Neural cell (in vitro differentiated cells): ENCODE measurements around the gene FGD6. TPM values are rescaled to one million over a fixed set of nuclear protein-coding genes. Genes with fewer than 3 reads are reported as not detected.

Experiments
- H2AFZ ChIP-seq: fragments of 200-600, 300-800 bp; sonication (generic), shearing (Covaris generic); 2 replicates; pipeline ENCODE4 v1.6.0; 2014; ENCODE audit warnings: low read depth, mild to moderate bottlenecking, antibody characterized with exemption, low read length, moderate library complexity
- H3F3A ChIP-seq: fragments of 200-600 bp; shearing (Covaris generic); 2 replicates; pipeline ENCODE4 v1.6.1; 2016; ENCODE audit warnings: mild to moderate bottlenecking, moderate library complexity, mixed read lengths, antibody characterized with exemption, low read length; ENCODE audit not compliant: insufficient read depth, poor library complexity, severe bottlenecking
- H3K27ac ChIP-seq: fragments of 200-600, 300-800 bp; sonication (generic), shearing (Covaris generic); 2 replicates; pipeline ENCODE4 v1.5.1; 2014; ENCODE audit warnings: mild to moderate bottlenecking, low read length, moderate library complexity
- H3K27me3 ChIP-seq: fragments of 300-800, 200-600 bp; sonication (generic), shearing (Covaris generic); 2 replicates; pipeline ENCODE4 v1.6.0; 2014; ENCODE audit warnings: mild to moderate bottlenecking, low read depth, low read length, moderate library complexity; ENCODE audit not compliant: insufficient read depth
- H3K36me3 ChIP-seq: fragments of 300-800, 200-600 bp; sonication (generic), shearing (Covaris generic); 2 replicates; pipeline ENCODE4 v1.5.1; 2014; ENCODE audit warnings: mild to moderate bottlenecking, antibody characterized with exemption, low read length, moderate library complexity; ENCODE audit not compliant: insufficient read depth
- H3K4me2 ChIP-seq: fragments of 300-800, 200-600 bp; sonication (generic), shearing (Covaris generic); 2 replicates; pipeline ENCODE4 v1.6.0; 2014; ENCODE audit warnings: mild to moderate bottlenecking, low read length
- H3K4me3 ChIP-seq: fragments of 300-800, 200-600 bp; sonication (generic), shearing (Covaris generic); 2 replicates; pipeline ENCODE4 v1.5.1; 2014; ENCODE audit warnings: mild to moderate bottlenecking, low read length, moderate library complexity
- H3K79me2 ChIP-seq: fragments of 200-600 bp; shearing (Covaris generic); replicated peaks from 2 replicates; pipeline ENCODE4 v1.6.0; 2014; ENCODE audit warnings: mild to moderate bottlenecking, low read length, moderate library complexity; ENCODE audit not compliant: insufficient read depth
- H3K9ac ChIP-seq: fragments of 300-800, 200-600 bp; sonication (generic), shearing (Covaris generic); 2 replicates; pipeline ENCODE4 v1.6.1; 2016; ENCODE audit warnings: mild to moderate bottlenecking, low read length, mixed read lengths
- H3K9me2 ChIP-seq: fragments of 200-600 bp; shearing (Covaris generic); 2 replicates; pipeline ENCODE4 v1.6.1; 2016; ENCODE audit warnings: mild to moderate bottlenecking, low read length, mixed read lengths; ENCODE audit not compliant: insufficient read depth
- H3K9me3 ChIP-seq: fragments of 200-600, 300-800 bp; sonication (generic), shearing (Covaris generic); 2 replicates; pipeline ENCODE4 v1.6.1; 2016; ENCODE audit warnings: mild to moderate bottlenecking, mixed run types, low read length, moderate library complexity, mixed read lengths
- H4K20me1 ChIP-seq: fragments of 200-600 bp; shearing (Covaris generic); 2 replicates; pipeline ENCODE4 v1.6.1; 2016; ENCODE audit warnings: mild to moderate bottlenecking, mixed run types; ENCODE audit not compliant: insufficient read depth
- CTCF ChIP-seq: fragments of 450-650 bp; IDR thresholded peaks from 2 replicates; pipeline ENCODE4 v1.5.1; 2014; ENCODE audit warnings: antibody characterized with exemption, mild to moderate bottlenecking, moderate library complexity; ENCODE audit not compliant: poor library complexity, severe bottlenecking
- EP300 ChIP-seq: fragments of 450-650 bp; conservative IDR thresholded peaks from 2 replicates; pipeline ENCODE4 v1.6.1; 2014; ENCODE audit warnings: antibody characterized with exemption, mild to moderate bottlenecking, moderate library complexity; ENCODE audit not compliant: poor library complexity, severe bottlenecking
- EZH2 ChIP-seq: fragments of 200-600, 300-800 bp; shearing (Covaris generic), sonication (generic); IDR thresholded peaks from 2 replicates; pipeline ENCODE4 v1.6.1; 2014; ENCODE audit warnings: antibody characterized with exemption, low read length, borderline replicate concordance, mild to moderate bottlenecking; ENCODE audit not compliant: insufficient read depth, poor library complexity, severe bottlenecking
- MXI1 ChIP-seq: fragments of 450-650 bp; conservative IDR thresholded peaks from 2 replicates; pipeline ENCODE4 v1.6.1; 2014; ENCODE audit warnings: antibody characterized with exemption, mild to moderate bottlenecking; ENCODE audit not compliant: poor library complexity, severe bottlenecking
- POLR2AphosphoS5 ChIP-seq: IDR thresholded peaks from 2 replicates; pipeline ENCODE4 v1.6.1; 2012
- RAD21 ChIP-seq: fragments of 450-650 bp; conservative IDR thresholded peaks from 2 replicates; pipeline ENCODE4 v1.6.1; 2014; ENCODE audit warnings: antibody characterized with exemption, mild to moderate bottlenecking, moderate library complexity
- REST ChIP-seq: IDR thresholded peaks from 2 replicates; pipeline ENCODE4 v1.6.1; 2012; ENCODE audit warnings: borderline replicate concordance
- SMC3 ChIP-seq: fragments of 450-650 bp; conservative IDR thresholded peaks from 2 replicates; pipeline ENCODE4 v1.6.1; 2014; ENCODE audit warnings: antibody characterized with exemption, mild to moderate bottlenecking, moderate library complexity; ENCODE audit not compliant: poor library complexity
- TAF1 ChIP-seq: IDR thresholded peaks from 2 replicates; pipeline ENCODE4 v1.6.1; 2012; ENCODE audit warnings: low read depth
- polyA plus RNA-seq: library from polyadenylated mRNA; depleted of rRNA; stranded (reverse); fragments of >200 nt; gene quantifications from 2 replicates; pipeline ENCODE4 v1.2.3, GENCODE V29; 2014

The FGD6 gene
- polyA plus RNA-seq, 1 donor from 2014 or later: 4.6 TPM

- Histone ChIP-seq H3K4me2 (no peak overlapping the region), H3K9me2 (no peaks in the 10 kb centered on the region), H3K36me3 (peaks cover 4% of the 10 kb centered on the region), H3K79me2 (no peaks in the 10 kb centered on the region), H3F3A (no peaks in the 10 kb centered on the region), H4K20me1 (no peaks in the 10 kb centered on the region), H3K9ac (no peak overlapping the region), H3K9me3 (no peaks in the 10 kb centered on the region), H3K27ac (no peak overlapping the region), H3K4me3 (no peak overlapping the region), H2AFZ (no peak overlapping the region), H3K27me3 (no peaks in the 10 kb centered on the region)
- TF ChIP-seq EZH2: no peak
- TF ChIP-seq SMC3: no peak
- TF ChIP-seq EP300: no peak
- TF ChIP-seq POLR2AphosphoS5: no peak
- TF ChIP-seq MXI1: no peak
- no peak for TF ChIP-seq TAF1
- TF ChIP-seq REST: no peak
Measured at GRCh38 chr12:95185072-95185471, 32.2 kb downstream of the FGD6 start.

GRCh38 chr12:95184121-95184520 lies 33.1 kb downstream of the FGD6 start:
- H3K27me3 ChIP-seq: no peaks in the 10 kb centered on the region
- peaks cover 2% of the 10 kb centered on the region for H3K36me3 ChIP-seq
- no peak overlapping the region for H3K9ac ChIP-seq
- H2AFZ ChIP-seq: no peak overlapping the region
- H3K27ac ChIP-seq: no peak overlapping the region
- H3K4me3 ChIP-seq: no peak overlapping the region
- no peak overlapping the region for H3K4me2 ChIP-seq
- no peaks in the 10 kb centered on the region for H3K9me3 ChIP-seq
- no peaks in the 10 kb centered on the region for H4K20me1 ChIP-seq
- H3K9me2 ChIP-seq: no peaks in the 10 kb centered on the region
- H3K79me2 ChIP-seq: no peaks in the 10 kb centered on the region
- no peaks in the 10 kb centered on the region for H3F3A ChIP-seq
- TF ChIP-seq REST (no peak), SMC3 (no peak), RAD21 (no peak), EZH2 (no peak), MXI1 (no peak), CTCF (no peak), POLR2AphosphoS5 (no peak), TAF1 (no peak), EP300 (no peak)
